GM10847 (cell line): ENCODE data around the gene ILF2.

Experiments
- POLR2A ChIP-seq: IDR thresholded peaks from 2 replicates; pipeline ENCODE4 v1.6.1; 2011; ENCODE audit not compliant: insufficient read length; ENCODE audit errors: extremely low read depth

The ILF2 gene

DNA sequence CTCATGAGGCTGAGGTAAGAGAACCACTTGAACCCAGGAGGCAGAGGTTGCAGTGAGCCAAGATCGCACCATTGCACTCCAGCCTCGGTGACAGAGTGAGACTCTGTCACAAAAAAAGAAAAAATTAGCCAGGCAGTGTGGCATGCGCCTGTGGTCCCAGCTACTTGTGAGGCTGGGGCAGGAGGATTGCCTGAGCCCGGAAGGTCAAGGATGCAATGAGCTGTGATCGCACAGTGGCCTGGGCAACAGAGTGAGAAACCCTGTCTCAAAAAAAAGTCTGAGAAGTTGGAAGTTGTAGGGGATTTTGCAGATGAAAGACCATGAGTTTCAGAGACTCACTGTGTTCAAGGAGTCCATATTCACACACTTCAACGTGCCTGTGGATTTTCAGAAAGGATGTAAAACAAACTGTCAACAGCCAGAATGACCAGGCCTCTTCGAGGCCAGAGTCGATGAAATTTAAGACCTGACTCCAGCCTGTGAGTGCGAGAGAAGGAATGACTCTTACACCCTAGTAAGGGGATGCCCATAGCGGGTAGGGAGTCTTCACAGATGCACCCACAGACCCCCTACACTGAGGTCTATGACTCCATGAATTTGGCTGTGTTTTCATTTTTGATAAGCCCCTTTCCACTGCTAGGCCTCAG, 45.7 kb downstream of the ILF2 start:
- no peak for TF ChIP-seq POLR2A

DNA sequence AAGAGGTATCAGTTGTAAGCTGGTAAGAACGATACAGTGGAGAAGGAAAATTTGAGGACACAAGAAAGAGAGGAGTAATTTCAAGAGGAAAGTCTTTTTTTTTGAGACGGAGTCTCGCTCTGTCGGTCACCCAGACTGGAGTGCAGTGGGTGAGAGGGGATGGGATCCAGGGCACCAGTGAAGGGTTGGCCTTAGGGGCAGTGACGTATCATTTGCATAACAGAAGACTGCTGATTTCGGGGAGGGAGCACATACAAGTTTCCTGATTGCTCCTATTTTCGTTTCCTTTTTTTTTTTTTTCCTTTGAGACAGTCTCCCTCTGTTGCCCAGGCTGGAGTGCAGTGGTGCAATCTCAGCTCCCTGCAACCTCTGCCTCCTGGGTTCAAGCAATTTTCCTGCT, 47.7 kb downstream of the ILF2 start:
- TF ChIP-seq POLR2A = no peak

DNA sequence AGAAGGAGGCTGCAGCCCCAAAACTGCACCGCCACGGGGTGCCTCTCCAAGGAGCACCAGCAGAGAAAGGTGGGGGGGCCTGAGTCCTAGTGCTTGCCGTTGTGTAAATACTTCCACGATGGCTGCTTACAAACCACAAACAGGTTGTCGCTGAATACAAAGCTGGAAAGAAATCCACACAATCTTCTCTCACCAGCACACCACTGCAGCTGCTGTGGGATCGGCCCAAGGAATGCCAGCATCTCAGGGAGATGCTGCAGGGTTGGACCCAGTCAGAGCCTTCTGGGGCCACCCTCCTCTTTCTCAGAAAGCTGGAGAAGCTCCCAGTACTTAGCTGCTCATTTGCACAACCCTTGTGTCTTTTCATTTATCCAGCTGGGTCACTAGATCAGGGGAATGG, 51.6 kb downstream of the ILF2 start:
- no peak for TF ChIP-seq POLR2A

DNA sequence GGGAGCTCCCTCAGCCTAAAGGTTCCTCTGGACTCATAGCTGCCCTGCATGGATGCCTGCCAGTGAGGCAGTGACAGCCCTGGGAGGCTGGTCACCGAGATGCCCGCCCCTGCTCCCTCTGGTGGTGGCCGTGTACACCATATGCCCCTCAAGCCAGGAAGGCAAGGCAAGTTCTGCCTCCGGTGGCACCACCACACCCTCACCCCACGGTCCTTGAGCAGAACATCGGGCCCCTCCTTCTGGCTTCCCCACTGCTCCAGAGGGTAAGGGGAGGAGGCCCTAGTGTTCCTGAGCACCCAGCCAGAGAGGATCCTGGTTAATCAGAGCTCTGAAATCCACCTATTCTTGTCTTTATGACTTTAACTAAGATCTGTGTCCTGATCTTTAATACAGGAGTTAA, 53.1 kb downstream of the ILF2 start:
- no peak for TF ChIP-seq POLR2A

DNA sequence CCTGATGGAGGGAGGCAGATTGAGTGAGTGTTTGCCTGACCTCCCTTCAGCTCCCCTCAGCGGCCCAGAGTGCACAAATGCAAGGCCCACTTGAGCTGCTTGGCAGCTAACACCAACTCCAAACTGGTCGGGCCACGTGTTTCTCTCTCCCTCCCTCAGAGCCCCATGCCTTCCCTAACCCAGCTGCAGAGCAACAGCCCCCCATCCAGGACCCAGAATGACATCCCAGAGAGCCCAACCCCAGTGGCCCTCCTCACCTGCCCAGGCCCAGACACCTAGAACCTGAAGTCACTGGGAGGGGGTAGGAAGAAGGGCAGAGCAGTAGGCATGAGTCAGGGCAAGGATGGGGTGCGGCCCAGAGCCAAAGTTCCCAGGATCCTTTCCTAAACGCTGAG, 53.9 kb downstream of the ILF2 start:
- TF ChIP-seq POLR2A = no peak

DNA sequence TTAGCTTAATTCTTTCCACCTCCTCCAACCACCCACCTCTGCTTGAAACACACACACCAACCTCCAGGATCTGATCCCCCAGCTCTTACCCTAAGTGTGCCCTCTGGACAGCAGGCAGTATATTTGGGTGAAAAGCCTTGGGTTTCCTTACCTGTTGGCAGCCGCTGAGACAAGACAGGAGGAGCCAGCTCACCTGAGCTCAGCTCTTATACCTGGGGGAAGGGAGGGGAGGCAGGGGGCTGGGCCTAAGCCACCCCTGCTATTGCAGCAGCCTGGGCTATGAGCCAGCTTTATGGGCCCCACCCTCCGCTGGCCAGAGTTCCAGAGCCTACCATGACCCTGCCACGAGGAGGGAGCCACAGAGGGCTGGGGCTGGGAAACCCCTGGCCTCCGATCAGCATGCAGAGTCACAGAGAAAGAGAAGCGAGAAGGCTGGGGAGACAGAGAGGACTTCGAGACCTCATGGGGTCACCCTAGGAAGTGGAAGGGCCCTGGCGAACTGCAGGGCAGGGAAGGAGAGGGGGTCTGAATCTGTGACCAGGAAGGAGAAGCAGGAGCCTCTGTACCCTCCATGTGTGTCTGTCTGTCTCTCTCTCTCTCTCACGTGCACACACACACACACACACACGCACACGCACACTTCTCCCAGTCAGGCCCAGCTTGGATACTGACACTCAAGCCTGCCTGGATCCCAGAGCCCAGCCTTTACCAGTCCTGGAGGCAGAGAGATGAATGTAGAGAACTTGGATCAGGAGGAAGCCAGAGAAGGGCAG, 54.5 kb downstream of the ILF2 start, which contains the start of gene S100A14:
S100A14 (minus strand) TSS at position 182 of the 773 bp plus-strand sequence. CDS start 467 bp downstream, outside the sequence.
- no peak for TF ChIP-seq POLR2A

DNA sequence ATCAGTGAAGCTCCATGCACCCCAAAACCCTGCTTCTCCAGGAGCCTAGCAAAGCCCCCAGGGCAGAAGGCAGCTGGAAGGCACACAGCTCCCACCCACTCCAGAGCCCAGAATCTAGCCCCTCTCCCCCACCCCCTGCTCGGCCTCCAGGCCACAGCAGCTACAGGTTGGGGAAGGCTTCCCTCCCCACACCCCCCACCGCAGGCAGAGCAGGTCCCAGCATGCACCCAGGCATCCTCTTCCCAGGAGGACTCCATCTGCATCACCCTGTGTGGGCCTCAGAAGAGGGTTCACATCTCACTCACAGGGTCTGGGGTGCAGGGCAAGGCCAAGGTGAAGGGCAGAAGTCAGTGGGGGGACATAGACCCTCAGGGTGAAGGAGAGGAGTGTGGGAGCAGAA, 55.4 kb downstream of the ILF2 start:
- TF ChIP-seq POLR2A = no peak

DNA sequence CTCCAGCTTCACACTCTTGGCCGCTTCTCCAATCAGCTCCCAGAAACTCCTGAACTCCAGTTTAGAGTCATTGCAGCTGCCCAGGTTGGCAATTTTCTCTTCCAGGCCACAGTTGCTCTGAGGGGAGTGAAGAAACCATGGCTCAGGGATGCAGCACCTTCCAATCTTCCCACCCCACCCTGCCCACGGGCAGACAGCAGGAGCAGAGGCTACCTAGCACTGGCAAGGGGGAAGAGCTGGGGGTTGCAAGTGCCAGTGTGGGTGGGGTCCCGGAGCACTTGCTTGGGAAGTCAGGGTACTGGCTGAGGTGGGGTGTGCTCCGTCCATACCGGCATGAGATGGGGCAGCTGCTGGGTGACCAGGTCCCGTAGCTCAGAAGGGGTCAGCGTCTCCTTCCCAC, 55.9 kb downstream of the ILF2 start:
- no peak for TF ChIP-seq POLR2A

DNA sequence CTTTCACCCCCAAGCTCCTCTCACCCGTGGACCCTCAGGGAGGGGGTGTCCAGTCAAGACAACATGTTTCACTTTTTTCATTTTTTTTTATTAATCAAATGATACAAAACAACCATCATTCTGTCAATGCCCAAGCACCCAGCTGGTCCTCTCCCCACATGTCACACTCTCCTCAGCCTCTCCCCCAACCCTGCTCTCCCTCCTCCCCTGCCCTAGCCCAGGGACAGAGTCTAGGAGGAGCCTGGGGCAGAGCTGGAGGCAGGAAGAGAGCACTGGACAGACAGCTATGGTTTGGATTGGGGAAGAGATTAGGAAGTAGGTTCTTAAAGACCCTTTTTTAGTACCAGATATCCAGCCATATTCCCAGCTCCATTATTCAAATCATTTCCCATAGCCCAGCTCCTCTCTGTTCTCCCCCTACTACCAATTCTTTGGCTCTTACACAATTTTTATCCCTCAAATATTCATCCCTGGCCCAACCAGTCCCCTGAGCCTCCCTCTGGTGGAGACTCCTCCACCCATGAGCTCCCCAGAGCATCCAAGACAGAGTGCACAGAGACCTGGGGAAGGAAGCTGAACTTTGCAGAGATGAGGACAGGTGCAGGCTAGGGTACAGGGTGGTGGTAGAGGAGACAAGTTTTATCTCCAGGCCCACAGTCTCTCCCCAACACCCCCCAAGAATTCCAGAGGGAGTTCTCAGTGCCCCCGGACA, 56.4 kb downstream of the ILF2 start:
- no peak for TF ChIP-seq POLR2A

DNA sequence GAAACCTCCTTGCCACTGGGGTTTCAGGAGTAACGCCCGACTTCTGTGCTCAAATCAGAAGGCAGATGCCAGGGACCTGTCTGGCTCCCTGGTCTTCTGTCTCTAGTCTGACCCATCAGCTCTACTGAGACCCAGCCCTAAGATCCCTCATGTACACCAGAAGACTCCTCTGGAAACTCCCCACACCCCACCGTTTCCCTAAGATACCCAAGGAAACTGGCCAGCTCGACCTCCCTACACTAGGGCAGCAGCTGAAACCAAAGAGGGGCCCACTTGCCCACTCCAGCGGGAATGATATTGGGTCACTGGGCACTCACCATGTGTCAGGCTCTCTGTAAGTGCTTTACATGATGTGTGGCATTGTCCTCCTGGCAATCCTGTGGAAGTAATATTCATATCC, 57.4 kb downstream of the ILF2 start:
- no peak for TF ChIP-seq POLR2A

DNA sequence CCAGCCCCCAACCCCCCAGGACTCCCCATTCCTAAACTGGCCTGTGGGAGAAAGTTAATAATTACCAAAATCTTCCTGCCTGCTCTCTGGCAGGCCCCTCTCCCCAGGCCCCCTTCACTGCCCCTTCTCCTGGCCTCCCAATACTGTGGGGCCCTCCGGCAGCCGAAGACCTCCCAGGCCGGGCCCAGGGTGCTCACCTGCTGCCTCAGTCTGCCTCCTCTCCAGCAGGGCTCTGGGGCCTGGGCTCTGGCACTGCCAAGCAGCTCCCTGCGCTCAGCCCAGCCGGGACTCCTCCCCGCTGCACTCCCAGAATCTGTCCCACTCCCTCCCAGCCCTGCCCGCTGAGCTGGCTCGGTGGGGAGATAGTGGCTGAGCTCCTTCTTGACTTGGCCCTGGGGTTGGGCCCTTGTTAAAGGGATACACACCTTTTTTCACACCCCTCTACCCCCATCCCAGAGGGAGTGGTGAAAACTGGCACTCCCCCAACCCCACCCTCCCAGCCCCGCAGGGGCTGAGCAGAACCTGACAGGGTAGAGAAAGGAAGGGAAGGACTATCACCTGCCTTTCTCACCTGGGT, 58.0 kb downstream of the ILF2 start, which contains the start of gene S100A16:
S100A16 (minus strand) TSS at position 383 of the 577 bp plus-strand sequence. CDS start 4,986 bp downstream, outside the sequence.
- no peak for TF ChIP-seq POLR2A

DNA sequence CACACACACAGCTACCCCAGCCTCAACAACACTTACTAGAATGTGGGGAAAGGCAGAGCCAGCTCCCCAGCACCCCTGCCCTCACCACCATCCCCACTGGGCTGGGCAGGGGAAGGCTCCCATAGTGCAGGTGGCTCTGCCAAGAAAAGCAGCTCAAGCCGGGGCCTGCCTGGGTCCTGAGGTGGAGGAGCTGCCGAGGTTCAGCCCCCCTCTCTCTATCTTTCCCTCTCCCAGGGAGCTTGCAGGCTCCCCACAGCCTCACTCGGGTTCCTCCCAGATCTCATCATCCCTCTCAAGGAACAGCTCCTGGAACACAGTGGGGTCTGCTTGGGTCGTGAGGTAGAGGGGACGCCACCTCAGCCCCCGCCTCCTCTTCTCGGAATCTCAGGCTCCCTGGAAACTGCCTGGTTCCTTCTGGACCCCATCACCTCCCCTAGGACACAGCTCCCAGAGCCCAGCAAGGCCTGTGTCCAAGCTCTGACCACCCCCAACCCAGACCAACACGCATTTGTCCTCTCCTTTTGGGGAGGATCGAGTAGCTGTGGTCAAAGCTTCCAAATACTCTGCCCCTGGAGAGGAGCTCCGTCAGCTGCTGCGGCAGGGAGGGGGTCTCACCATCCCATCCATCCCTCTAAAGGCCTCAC, 58.6 kb downstream of the ILF2 start:
- TF ChIP-seq POLR2A = no peak
